ENCODE results near the gene ADAMTS17.

Gene ADAMTS17

GRCh38 chr15:100285641-100286295, 56.0 kb downstream of the ADAMTS17 start:
- H3K4me3 ChIP-seq (ENCODE audit: low read depth, low read length): no peak overlapping the region
- TF ChIP-seq CTCF (IDR thresholded peaks at IDR 0.05; ENCODE audit: low read depth, low read length): no peak

GRCh38 chr15:100284701-100285100, 57.1 kb downstream of the ADAMTS17 start:
- no peak for TF ChIP-seq CTCF (IDR thresholded peaks at IDR 0.05; ENCODE audit: low read depth, low read length)
- H3K4me3 ChIP-seq (ENCODE audit: low read depth, low read length): no peak overlapping the region

- no peak for TF ChIP-seq CTCF (IDR thresholded peaks at IDR 0.05; ENCODE audit: low read depth, low read length)
- H3K4me3 ChIP-seq (ENCODE audit: low read depth, low read length): no peak overlapping the region
These were observed 57.6 kb downstream of the ADAMTS17 start for GRCh38 chr15:100284191-100284590.

- no peak for TF ChIP-seq CTCF (IDR thresholded peaks at IDR 0.05; ENCODE audit: low read depth, low read length)
- H3K4me3 ChIP-seq (ENCODE audit: low read depth, low read length): no peak overlapping the region
These were observed 60.5 kb downstream of the ADAMTS17 start for GRCh38 chr15:100281096-100281917.

- TF ChIP-seq CTCF (IDR thresholded peaks at IDR 0.05; ENCODE audit: low read depth, low read length): no peak
- H3K4me3 ChIP-seq (ENCODE audit: low read depth, low read length): no peak overlapping the region
These were observed 61.9 kb downstream of the ADAMTS17 start for GRCh38 chr15:100279849-100280248.

- no peak for TF ChIP-seq CTCF (IDR thresholded peaks at IDR 0.05; ENCODE audit: low read depth, low read length)
- no peak overlapping the region for H3K4me3 ChIP-seq (ENCODE audit: low read depth, low read length)
These were observed 62.3 kb downstream of the ADAMTS17 start for GRCh38 chr15:100279446-100279845.
